ENCODE results near the gene ADO.

ADO gene

GRCh38 chr10:62810156-62810902, 5.8 kb downstream of the ADO start:
- Histone ChIP-seq H3K9me3 (ENCODE audit: control insufficient read depth, low read length) (no peaks in the 10 kb centered on the region), H3K27me3 (replicated peaks; ENCODE audit: control insufficient read depth, insufficient read depth, low read length, poor library complexity, severe bottlenecking) (peaks cover 12% of the 10 kb centered on the region), H3K36me3 (ENCODE audit: control insufficient read depth, insufficient read depth, low read length) (no peaks in the 10 kb centered on the region), H3K4me1 (ENCODE audit: control insufficient read depth, insufficient read depth, low read length, poor library complexity, severe bottlenecking) (peaks cover 26% of the 10 kb centered on the region), H3K4me3 (ENCODE audit: insufficient read depth, low read depth, low read length, poor library complexity, severe bottlenecking) (no peak overlapping the region), H3K27ac (ENCODE audit: insufficient read depth, low read length, poor library complexity, severe bottlenecking) (no peak overlapping the region)
- no peak for DNase-seq

- peak in 1 of 3 donors; percentile 21 for DNase-seq
- Histone ChIP-seq H3K36me3 (ENCODE audit: control insufficient read depth, insufficient read depth, low read length) (no peaks in the 10 kb centered on the region), H3K27me3 (replicated peaks; ENCODE audit: control insufficient read depth, insufficient read depth, low read length, poor library complexity, severe bottlenecking) (peaks cover 15% of the 10 kb centered on the region), H3K9me3 (ENCODE audit: control insufficient read depth, low read length) (no peaks in the 10 kb centered on the region), H3K4me1 (ENCODE audit: control insufficient read depth, insufficient read depth, low read length, poor library complexity, severe bottlenecking) (peaks cover 28% of the 10 kb centered on the region), H3K4me3 (ENCODE audit: insufficient read depth, low read depth, low read length, poor library complexity, severe bottlenecking) (no peak overlapping the region), H3K27ac (ENCODE audit: insufficient read depth, low read length, poor library complexity, severe bottlenecking) (no peak overlapping the region)
Observed at GRCh38 chr10:62811159-62811875, 6.8 kb downstream of the ADO start.

GRCh38 chr10:62812672-62813439, 8.3 kb downstream of the ADO start:
- H3K4me1 ChIP-seq (ENCODE audit: control insufficient read depth, insufficient read depth, low read length, poor library complexity, severe bottlenecking) = peaks cover 28% of the 10 kb centered on the region
- no peak overlapping the region for H3K4me3 ChIP-seq (ENCODE audit: insufficient read depth, low read depth, low read length, poor library complexity, severe bottlenecking)
- peaks cover 15% of the 10 kb centered on the region for H3K27me3 ChIP-seq (replicated peaks; ENCODE audit: control insufficient read depth, insufficient read depth, low read length, poor library complexity, severe bottlenecking)
- H3K9me3 ChIP-seq (ENCODE audit: control insufficient read depth, low read length) = no peaks in the 10 kb centered on the region
- H3K27ac ChIP-seq (ENCODE audit: insufficient read depth, low read length, poor library complexity, severe bottlenecking) = no peak overlapping the region
- no peaks in the 10 kb centered on the region for H3K36me3 ChIP-seq (ENCODE audit: control insufficient read depth, insufficient read depth, low read length)
- DNase-seq = no peak

GRCh38 chr10:62813453-62813852, 8.9 kb downstream of the ADO start:
- Histone ChIP-seq H3K4me1 (ENCODE audit: control insufficient read depth, insufficient read depth, low read length, poor library complexity, severe bottlenecking) (peaks cover 34% of the 10 kb centered on the region), H3K27me3 (replicated peaks; ENCODE audit: control insufficient read depth, insufficient read depth, low read length, poor library complexity, severe bottlenecking) (peaks cover 15% of the 10 kb centered on the region)
- no peak for DNase-seq

GRCh38 chr10:62813981-62814380, 9.5 kb downstream of the ADO start:
- Histone ChIP-seq H3K36me3 (ENCODE audit: control insufficient read depth, insufficient read depth, low read length) (no peaks in the 10 kb centered on the region), H3K27me3 (replicated peaks; ENCODE audit: control insufficient read depth, insufficient read depth, low read length, poor library complexity, severe bottlenecking) (peaks cover 18% of the 10 kb centered on the region), H3K4me1 (ENCODE audit: control insufficient read depth, insufficient read depth, low read length, poor library complexity, severe bottlenecking) (peaks cover 40% of the 10 kb centered on the region), H3K4me3 (ENCODE audit: insufficient read depth, low read depth, low read length, poor library complexity, severe bottlenecking) (no peak overlapping the region), H3K27ac (ENCODE audit: insufficient read depth, low read length, poor library complexity, severe bottlenecking) (no peak overlapping the region), H3K9me3 (ENCODE audit: control insufficient read depth, low read length) (no peaks in the 10 kb centered on the region)
- DNase-seq = no peak

More at GRCh38 chr10:62813453-62813852, 8.9 kb downstream of the ADO start:
- no peak overlapping the region for H3K4me3 ChIP-seq (ENCODE audit: insufficient read depth, low read depth, low read length, poor library complexity, severe bottlenecking)
- no peaks in the 10 kb centered on the region for H3K9me3 ChIP-seq (ENCODE audit: control insufficient read depth, low read length)
- H3K36me3 ChIP-seq (ENCODE audit: control insufficient read depth, insufficient read depth, low read length) = no peaks in the 10 kb centered on the region
- H3K27ac ChIP-seq (ENCODE audit: insufficient read depth, low read length, poor library complexity, severe bottlenecking) = no peak overlapping the region

- peaks cover 41% of the 10 kb centered on the region for H3K4me1 ChIP-seq (ENCODE audit: control insufficient read depth, insufficient read depth, low read length, poor library complexity, severe bottlenecking)
- DNase-seq = peak in 1 of 3 donors; percentile 2
- no peaks in the 10 kb centered on the region for H3K9me3 ChIP-seq (ENCODE audit: control insufficient read depth, low read length)
- peak overlapping the region; percentile 91 for H3K4me3 ChIP-seq (ENCODE audit: insufficient read depth, low read depth, low read length, poor library complexity, severe bottlenecking)
- H3K27me3 ChIP-seq (replicated peaks; ENCODE audit: control insufficient read depth, insufficient read depth, low read length, poor library complexity, severe bottlenecking) = peaks cover 26% of the 10 kb centered on the region
- H3K27ac ChIP-seq (ENCODE audit: insufficient read depth, low read length, poor library complexity, severe bottlenecking) = no peak overlapping the region
- H3K36me3 ChIP-seq (ENCODE audit: control insufficient read depth, insufficient read depth, low read length) = no peaks in the 10 kb centered on the region
Observed at GRCh38 chr10:62814756-62815380, 10.3 kb downstream of the ADO start.

GRCh38 chr10:62815381-62816075, 11.0 kb downstream of the ADO start:
- Histone ChIP-seq H3K4me1 (ENCODE audit: control insufficient read depth, insufficient read depth, low read length, poor library complexity, severe bottlenecking) (peaks cover 41% of the 10 kb centered on the region), H3K4me3 (ENCODE audit: insufficient read depth, low read depth, low read length, poor library complexity, severe bottlenecking) (peak overlapping the region; percentile 91), H3K27ac (ENCODE audit: insufficient read depth, low read length, poor library complexity, severe bottlenecking) (peak overlapping the region; percentile 80), H3K36me3 (ENCODE audit: control insufficient read depth, insufficient read depth, low read length) (no peaks in the 10 kb centered on the region), H3K27me3 (replicated peaks; ENCODE audit: control insufficient read depth, insufficient read depth, low read length, poor library complexity, severe bottlenecking) (peaks cover 28% of the 10 kb centered on the region), H3K9me3 (ENCODE audit: control insufficient read depth, low read length) (no peaks in the 10 kb centered on the region)
- no peak for DNase-seq

- no peak for DNase-seq
- H3K4me3 ChIP-seq (ENCODE audit: insufficient read depth, low read depth, low read length, poor library complexity, severe bottlenecking) = peak overlapping the region; percentile 91
- peaks cover 31% of the 10 kb centered on the region for H3K27me3 ChIP-seq (replicated peaks; ENCODE audit: control insufficient read depth, insufficient read depth, low read length, poor library complexity, severe bottlenecking)
- H3K4me1 ChIP-seq (ENCODE audit: control insufficient read depth, insufficient read depth, low read length, poor library complexity, severe bottlenecking) = peaks cover 41% of the 10 kb centered on the region
- H3K9me3 ChIP-seq (ENCODE audit: control insufficient read depth, low read length) = no peaks in the 10 kb centered on the region
- peak overlapping the region; percentile 80 for H3K27ac ChIP-seq (ENCODE audit: insufficient read depth, low read length, poor library complexity, severe bottlenecking)
- H3K36me3 ChIP-seq (ENCODE audit: control insufficient read depth, insufficient read depth, low read length) = no peaks in the 10 kb centered on the region
Observed at GRCh38 chr10:62816076-62816330, 11.5 kb downstream of the ADO start.

- peaks cover 41% of the 10 kb centered on the region for H3K4me1 ChIP-seq (ENCODE audit: control insufficient read depth, insufficient read depth, low read length, poor library complexity, severe bottlenecking)
Observed at GRCh38 chr10:62816331-62817120, 12.0 kb downstream of the ADO start, which contains the start of gene EGR2. Gene EGR2, minus strand, starts transcription at chr10:62816366. Its CDS starts 337 bp downstream, at chr10:62816029.

More at GRCh38 chr10:62816331-62817120, 12.0 kb downstream of the ADO start, which contains the start of gene EGR2:
- no peaks in the 10 kb centered on the region for H3K36me3 ChIP-seq (ENCODE audit: control insufficient read depth, insufficient read depth, low read length)
- H3K4me3 ChIP-seq (ENCODE audit: insufficient read depth, low read depth, low read length, poor library complexity, severe bottlenecking) = peak within 1 kb of the TSS; percentile 91
- H3K27ac ChIP-seq (ENCODE audit: insufficient read depth, low read length, poor library complexity, severe bottlenecking) = peak within 1 kb of the TSS; percentile 80
- H3K27me3 ChIP-seq (replicated peaks; ENCODE audit: control insufficient read depth, insufficient read depth, low read length, poor library complexity, severe bottlenecking) = peaks cover 32% of the 10 kb centered on the region
- no peaks in the 10 kb centered on the region for H3K9me3 ChIP-seq (ENCODE audit: control insufficient read depth, low read length)
- peak; percentile 86 to 94 (median 92) for DNase-seq

Data from effector memory CD4-positive, alpha-beta T cell (primary cell).